NCI-H1092 (cell line): Measurements from ENCODE around the gene WDR1.

Source experiments
- DNase-seq: peaks from one replicate; lab custom pipeline; 2025; lab: John Stamatoyannopoulos, UW

The WDR1 gene

GRCh38 chr4:10066670-10067651, 49.6 kb downstream of the WDR1 start:
- no peak for DNase-seq

GRCh38 chr4:10066206-10066605, 50.4 kb downstream of the WDR1 start:
- DNase-seq = no peak

GRCh38 chr4:10063544-10064300, 52.9 kb downstream of the WDR1 start:
- DNase-seq = peak; percentile 42

GRCh38 chr4:10061650-10062415, 54.8 kb downstream of the WDR1 start:
- DNase-seq = no peak

- DNase-seq = no peak
These were observed 58.2 kb downstream of the WDR1 start for GRCh38 chr4:10058371-10058770.

GRCh38 chr4:10057023-10057395, 59.6 kb downstream of the WDR1 start:
- no peak for DNase-seq

- DNase-seq = no peak
These were observed 60.1 kb downstream of the WDR1 start for GRCh38 chr4:10056334-10057022.

GRCh38 chr4:10055871-10056270, 60.7 kb downstream of the WDR1 start:
- DNase-seq = no peak

GRCh38 chr4:10054571-10055041, 62.0 kb downstream of the WDR1 start:
- DNase-seq = no peak

- DNase-seq = no peak
These were observed 62.8 kb downstream of the WDR1 start for GRCh38 chr4:10053635-10054453.

GRCh38 chr4:10051517-10052135, 65.0 kb downstream of the WDR1 start:
- no peak for DNase-seq

GRCh38 chr4:10050721-10051120, 65.9 kb downstream of the WDR1 start:
- no peak for DNase-seq

- DNase-seq = no peak
These were observed 66.3 kb downstream of the WDR1 start for GRCh38 chr4:10050261-10050661.

GRCh38 chr4:10048941-10049697, 67.5 kb downstream of the WDR1 start:
- no peak for DNase-seq

- DNase-seq = no peak
These were observed 68.6 kb downstream of the WDR1 start for GRCh38 chr4:10047967-10048366.

- no peak for DNase-seq
These were observed 70.1 kb downstream of the WDR1 start for GRCh38 chr4:10046471-10046870.

GRCh38 chr4:10045481-10045880, 71.1 kb downstream of the WDR1 start:
- DNase-seq = no peak

- no peak for DNase-seq
These were observed 75.6 kb downstream of the WDR1 start for GRCh38 chr4:10041036-10041435.
